H1 (cell line): ENCODE data around the gene WDFY4.

Source experiments
- ASH2L ChIP-seq: fragments of 200-600, 300-600 bp; sonication (generic); IDR thresholded peaks from one replicate; pipeline ENCODE4 v1.7.1; 2017; ENCODE audit warnings: low read length
- CEBPB ChIP-seq: IDR thresholded peaks from 2 replicates; pipeline ENCODE4 v1.6.1; 2012; ENCODE audit warnings: low read depth, low read length
- HDAC6 ChIP-seq: IDR thresholded peaks from one replicate; pipeline ENCODE4 v1.7.1; 2012; ENCODE audit warnings: low read depth, mild to moderate bottlenecking, inconsistent platforms, low read length, moderate library complexity
- POLR2A ChIP-seq, 2 experiments: IDR thresholded peaks; 1 replicate in 1 of 2; 2 replicates in 1 of 2; pipeline ENCODE4 v1.6.1; 2011; ENCODE audit warnings: low read depth in 2 of 2, low read length in 2 of 2, mild to moderate bottlenecking in 2 of 2; ENCODE audit errors: control extremely low read depth in 1 of 2
- RAD21 ChIP-seq, 2 experiments: IDR thresholded peaks in 1 of 2; conservative IDR thresholded peaks in 1 of 2; 2 replicates each; pipeline ENCODE4 v1.6.1; 2011; ENCODE audit warnings: low read depth in 2 of 2, low read length in 2 of 2, improper control_type of control experiment in 1 of 2, inconsistent platforms in 1 of 2, mild to moderate bottlenecking in 1 of 2, moderate library complexity in 1 of 2
- RBBP5 ChIP-seq: IDR thresholded peaks from 2 replicates; pipeline ENCODE4 v1.7.1; 2012; ENCODE audit warnings: low read depth, mild to moderate bottlenecking, inconsistent platforms, low read length, moderate library complexity, borderline replicate concordance
- RFX5 ChIP-seq: IDR thresholded peaks from 2 replicates; pipeline ENCODE4 v1.6.1; 2011; ENCODE audit warnings: low read depth, low read length, improper control_type of control experiment, borderline replicate concordance
- RXRA ChIP-seq: IDR thresholded peaks from 2 replicates; pipeline ENCODE4 v1.6.1; 2011; ENCODE audit warnings: low read depth, mild to moderate bottlenecking, low read length, moderate library complexity; ENCODE audit not compliant: insufficient read depth
- SIN3A ChIP-seq, 2 experiments: IDR thresholded peaks in 1 of 2; conservative IDR thresholded peaks in 1 of 2; 2 replicates each; pipeline ENCODE4 v1.6.1; 2011 to 2012; ENCODE audit warnings: low read length in 2 of 2, improper control_type of control experiment in 1 of 2, low read depth in 1 of 2, mild to moderate bottlenecking in 1 of 2
- YY1 ChIP-seq: IDR thresholded peaks from 2 replicates; pipeline ENCODE4 v1.6.1; 2011; ENCODE audit warnings: low read depth, mild to moderate bottlenecking, low read length
- TF ChIP-seq, protein P1 (sequence below), 3 experiments: IDR thresholded peaks; 1 replicate in 2 of 3; 2 replicates in 1 of 3; pipeline versions ENCODE4 v1.5.1 to v1.6.1; 2011; ENCODE audit warnings: low read length in 3 of 3, mild to moderate bottlenecking in 3 of 3, inconsistent platforms in 2 of 3, low read depth in 1 of 3, moderate library complexity in 1 of 3; ENCODE audit not compliant: insufficient read depth in 1 of 3; ENCODE audit errors: control extremely low read depth in 1 of 3
- TF ChIP-seq, protein P2 (sequence below): IDR thresholded peaks from 2 replicates; pipeline ENCODE4 v1.6.1; 2012; ENCODE audit warnings: inconsistent platforms
- TF ChIP-seq, protein P3 (sequence below): IDR thresholded peaks from 2 replicates; pipeline ENCODE4 v1.6.1; 2011; ENCODE audit warnings: low read depth, mild to moderate bottlenecking, low read length; ENCODE audit not compliant: insufficient read depth

DNA sequence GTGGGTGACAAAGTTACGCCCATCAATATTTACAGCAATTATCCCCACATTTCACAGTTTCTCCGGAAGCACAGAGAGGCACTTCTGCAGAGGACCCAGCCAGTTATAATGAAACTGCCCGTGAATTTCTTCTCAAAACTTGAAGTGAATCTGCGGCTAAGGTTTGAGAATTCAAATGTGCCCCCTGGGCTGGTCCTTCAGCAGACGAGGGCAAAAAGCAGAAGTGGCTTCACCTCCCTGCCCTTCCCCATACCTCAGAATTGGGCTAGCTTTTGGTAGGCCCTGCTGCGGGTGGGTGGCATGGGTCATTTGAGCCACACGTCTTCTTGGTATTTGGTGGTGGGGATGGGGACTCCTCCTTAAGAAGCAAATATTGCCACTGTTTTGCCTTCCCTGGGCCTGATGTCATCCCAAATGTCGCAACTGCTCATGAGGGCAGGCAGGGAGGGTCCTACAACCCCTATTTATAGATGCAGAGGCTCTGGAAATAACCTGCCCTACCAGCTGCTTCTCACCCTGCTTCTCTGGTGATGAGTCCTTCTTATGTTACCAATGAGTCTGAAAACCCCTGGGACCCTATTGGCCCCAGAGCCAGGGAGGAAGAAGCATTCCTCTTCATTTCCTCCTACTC is 16.6 kb upstream of the WDFY4 start:
- TF ChIP-seq RBBP5, result no peak
- no peak for TF ChIP-seq RFX5
- no peak for TF ChIP-seq ASH2L
- TF ChIP-seq, protein P1, sequence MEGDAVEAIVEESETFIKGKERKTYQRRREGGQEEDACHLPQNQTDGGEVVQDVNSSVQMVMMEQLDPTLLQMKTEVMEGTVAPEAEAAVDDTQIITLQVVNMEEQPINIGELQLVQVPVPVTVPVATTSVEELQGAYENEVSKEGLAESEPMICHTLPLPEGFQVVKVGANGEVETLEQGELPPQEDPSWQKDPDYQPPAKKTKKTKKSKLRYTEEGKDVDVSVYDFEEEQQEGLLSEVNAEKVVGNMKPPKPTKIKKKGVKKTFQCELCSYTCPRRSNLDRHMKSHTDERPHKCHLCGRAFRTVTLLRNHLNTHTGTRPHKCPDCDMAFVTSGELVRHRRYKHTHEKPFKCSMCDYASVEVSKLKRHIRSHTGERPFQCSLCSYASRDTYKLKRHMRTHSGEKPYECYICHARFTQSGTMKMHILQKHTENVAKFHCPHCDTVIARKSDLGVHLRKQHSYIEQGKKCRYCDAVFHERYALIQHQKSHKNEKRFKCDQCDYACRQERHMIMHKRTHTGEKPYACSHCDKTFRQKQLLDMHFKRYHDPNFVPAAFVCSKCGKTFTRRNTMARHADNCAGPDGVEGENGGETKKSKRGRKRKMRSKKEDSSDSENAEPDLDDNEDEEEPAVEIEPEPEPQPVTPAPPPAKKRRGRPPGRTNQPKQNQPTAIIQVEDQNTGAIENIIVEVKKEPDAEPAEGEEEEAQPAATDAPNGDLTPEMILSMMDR (IDR thresholded peaks at IDR 0.05; ENCODE audit: control extremely low read depth in 1 of 3, insufficient read depth in 1 of 3, low read depth in 1 of 3, low read length in 3 of 3), result no peak
- TF ChIP-seq, protein P2, sequence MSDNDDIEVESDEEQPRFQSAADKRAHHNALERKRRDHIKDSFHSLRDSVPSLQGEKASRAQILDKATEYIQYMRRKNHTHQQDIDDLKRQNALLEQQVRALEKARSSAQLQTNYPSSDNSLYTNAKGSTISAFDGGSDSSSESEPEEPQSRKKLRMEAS, result no peak
- no peak for TF ChIP-seq RAD21 (IDR thresholded peaks at IDR 0.05 in 1 of 2, conservative IDR thresholded peaks at IDR 0.05 in 1 of 2; ENCODE audit: low read depth in 2 of 2, low read length in 2 of 2)
- no peak for TF ChIP-seq CEBPB
- TF ChIP-seq SIN3A (conservative IDR thresholded peaks at IDR 0.05 in 1 of 2, IDR thresholded peaks at IDR 0.05 in 1 of 2; ENCODE audit: low read depth in 1 of 2, low read length in 2 of 2), result no peak
- no peak for TF ChIP-seq YY1
- TF ChIP-seq POLR2A (IDR thresholded peaks at IDR 0.05; ENCODE audit: control extremely low read depth in 1 of 2, low read depth in 2 of 2, low read length in 2 of 2), result no peak
- TF ChIP-seq, protein P3, sequence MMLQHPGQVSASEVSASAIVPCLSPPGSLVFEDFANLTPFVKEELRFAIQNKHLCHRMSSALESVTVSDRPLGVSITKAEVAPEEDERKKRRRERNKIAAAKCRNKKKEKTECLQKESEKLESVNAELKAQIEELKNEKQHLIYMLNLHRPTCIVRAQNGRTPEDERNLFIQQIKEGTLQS, result no peak
- no peak for TF ChIP-seq HDAC6
- no peak for TF ChIP-seq RXRA
